Stimulated activated CD8-positive, alpha-beta memory T cell treated with anti-CD3 and anti-CD28 coated beads, Interleukin-4, amount 100 ng/mL, for 1 hour (primary cell): ENCODE results near the gene CD40.
"Not testable (repeated sequence)": the region's sequence is repeated elsewhere in the genome, so short reads cannot be mapped to it uniquely, and the experiment has no call there.

Experiments
- DNase-seq, 2 donors: peaks; one replicate each; pipeline ENCODE4 v3.0.0-alpha.2; 2020; ENCODE audit warnings: low read depth in 2 of 2, low spot score in 1 of 2

The CD40 gene

DNA sequence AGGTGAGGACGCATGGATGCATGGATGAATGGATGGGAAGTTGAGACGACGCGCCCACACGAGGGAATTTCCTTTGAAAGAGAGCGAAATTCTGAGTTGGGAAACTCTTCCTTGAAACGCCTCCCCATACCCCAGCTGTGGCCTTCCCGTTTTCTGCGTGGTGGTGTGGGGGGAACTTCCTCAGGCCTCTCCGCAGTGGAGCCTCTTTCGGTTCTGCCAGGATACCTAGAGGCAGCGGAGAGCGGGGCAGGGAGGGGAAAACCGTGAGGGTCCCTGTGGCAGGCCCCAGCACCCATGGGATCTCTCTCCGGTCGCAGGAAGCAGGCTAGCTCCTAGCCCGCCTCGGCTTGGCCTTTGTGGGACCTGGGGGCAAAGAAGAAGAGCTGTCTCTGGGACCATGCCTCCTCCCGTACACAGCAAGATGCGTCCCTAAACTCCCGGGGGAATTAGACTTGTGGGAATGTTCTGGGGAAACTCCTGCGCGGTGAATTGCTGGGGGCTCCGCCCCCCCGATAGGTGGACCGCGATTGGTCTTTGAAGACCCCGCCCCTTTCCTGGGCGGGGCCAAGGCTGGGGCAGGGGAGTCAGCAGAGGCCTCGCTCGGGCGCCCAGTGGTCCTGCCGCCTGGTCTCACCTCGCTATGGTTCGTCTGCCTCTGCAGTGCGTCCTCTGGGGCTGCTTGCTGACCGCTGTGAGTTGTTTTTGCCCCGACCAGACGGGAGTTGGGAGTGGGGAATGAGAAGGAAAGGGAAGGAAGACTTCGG lies at the start of gene CD40:
Gene CD40 (plus strand): TSS at position 611 of the 764 bp plus-strand sequence. CDS start 30 bp downstream, at position 641.
- DNase-seq, result peak; percentile 37 to 46

DNA sequence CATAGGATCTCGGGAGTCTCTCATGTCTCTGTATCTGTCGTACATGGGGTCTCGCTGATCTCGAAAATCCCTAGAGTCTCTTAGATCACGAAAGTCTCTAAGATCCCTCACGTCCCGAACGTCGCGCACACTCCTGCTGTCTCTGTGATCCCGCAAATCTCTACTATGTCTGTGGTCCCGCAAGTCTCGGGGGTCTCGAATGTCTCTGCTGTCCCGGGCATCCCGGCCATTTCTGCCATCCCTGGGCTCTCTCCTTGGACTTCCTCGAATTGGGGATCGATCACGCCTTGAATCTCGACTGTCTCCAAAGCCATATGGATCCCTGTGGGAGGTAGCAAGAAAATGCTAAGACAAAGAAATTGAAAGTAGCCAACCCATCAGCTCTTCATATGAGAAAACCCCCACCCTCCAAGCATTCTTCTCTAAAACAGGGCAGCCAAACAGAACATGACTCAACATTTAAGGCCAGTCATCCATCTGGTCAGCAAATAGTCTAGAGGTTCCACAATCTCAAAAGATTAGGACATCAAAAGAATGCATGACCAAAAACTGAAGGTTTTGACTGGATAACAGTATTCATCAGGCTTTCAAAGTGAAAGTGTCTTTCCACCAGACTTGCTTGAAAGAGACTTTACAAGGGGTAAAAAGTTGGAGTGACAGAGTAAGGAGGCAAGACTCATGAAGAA lies 47.8 kb upstream of the CD40 start:
- no peak for DNase-seq

GRCh38 chr20:46071573-46071972 lies 46.5 kb upstream of the CD40 start:
- no peak for DNase-seq

DNA sequence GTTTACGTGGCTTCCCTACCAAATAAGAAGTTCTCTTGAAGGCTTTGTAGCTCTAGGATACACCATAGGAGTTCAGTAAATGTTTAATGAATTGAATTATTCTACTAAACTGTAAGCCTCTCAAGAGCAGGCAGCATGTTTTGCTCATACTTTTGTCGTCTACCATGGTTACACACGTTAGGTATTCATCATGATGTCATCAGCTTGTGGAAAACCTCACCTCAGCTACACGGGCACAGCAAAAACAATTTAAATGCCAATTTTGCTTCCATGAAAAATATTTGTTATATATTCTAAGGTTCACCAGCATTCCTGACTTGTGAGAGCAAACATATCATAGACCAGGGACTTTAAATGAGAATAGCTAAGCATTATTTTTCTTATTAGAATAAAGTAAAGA lies 45.1 kb upstream of the CD40 start:
- DNase-seq, result no peak

DNA sequence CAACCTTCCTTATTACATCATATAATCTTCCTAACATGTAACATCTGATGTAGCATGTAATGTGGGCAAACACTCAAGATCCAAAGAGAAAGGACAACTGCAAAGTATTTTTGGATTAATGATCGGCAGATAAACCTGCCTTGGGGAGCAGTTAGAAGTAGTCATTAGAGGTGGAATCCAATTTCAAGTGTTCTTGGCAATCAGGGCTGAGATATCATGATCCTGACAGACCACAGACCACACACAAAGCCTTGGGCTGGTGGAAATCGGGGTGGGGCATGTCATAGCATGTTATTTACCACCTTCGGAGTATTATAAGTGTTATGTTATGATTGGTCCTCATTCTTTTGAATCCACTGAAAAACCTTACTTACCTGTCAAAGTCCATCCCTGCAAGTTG lies 44.7 kb upstream of the CD40 start:
- no peak for DNase-seq

- DNase-seq, result no peak
Observed at GRCh38 chr20:46074006-46074405, 44.1 kb upstream of the CD40 start.

DNA sequence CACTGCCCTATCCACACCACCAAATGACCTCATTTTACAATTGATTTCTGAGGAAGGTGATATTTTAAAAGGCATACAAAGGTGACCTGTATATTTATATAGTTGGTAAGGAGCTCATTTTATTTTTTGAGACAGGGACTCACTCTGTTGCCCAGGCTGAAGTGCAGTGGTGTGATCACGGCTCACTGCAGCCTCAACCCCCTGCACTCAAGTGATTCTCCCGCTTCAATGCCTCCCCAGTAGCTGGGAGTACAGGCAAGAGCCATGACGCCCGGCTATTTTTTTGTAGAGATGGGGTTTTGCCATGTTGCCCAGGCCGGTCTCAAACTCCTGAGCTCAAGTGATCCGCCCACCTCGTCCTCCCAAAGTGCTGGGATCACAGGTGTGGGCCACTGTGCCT lies 41.3 kb upstream of the CD40 start:
- no peak for DNase-seq

GRCh38 chr20:46077642-46078305 lies 40.3 kb upstream of the CD40 start:
- no peak for DNase-seq

DNA sequence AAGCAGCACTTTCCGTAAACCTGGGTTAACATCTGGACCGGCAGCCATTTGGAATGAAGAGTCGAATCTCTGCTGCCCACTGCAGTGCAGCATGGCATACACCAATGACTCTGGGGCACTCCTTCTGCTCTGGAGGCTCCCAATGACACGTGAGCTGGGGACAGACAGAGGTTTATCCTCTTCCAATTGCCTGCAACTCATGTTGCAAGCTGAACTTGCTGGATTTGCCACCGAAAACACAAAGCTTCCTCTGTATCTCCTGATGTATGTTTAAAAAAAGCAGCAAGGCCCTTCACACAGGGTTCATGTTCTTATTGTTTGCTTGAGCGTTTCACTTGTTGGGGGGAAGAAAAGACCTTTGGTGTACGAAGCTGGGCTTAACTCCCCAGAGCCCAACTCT lies 39.2 kb upstream of the CD40 start:
- DNase-seq, result no peak

DNA sequence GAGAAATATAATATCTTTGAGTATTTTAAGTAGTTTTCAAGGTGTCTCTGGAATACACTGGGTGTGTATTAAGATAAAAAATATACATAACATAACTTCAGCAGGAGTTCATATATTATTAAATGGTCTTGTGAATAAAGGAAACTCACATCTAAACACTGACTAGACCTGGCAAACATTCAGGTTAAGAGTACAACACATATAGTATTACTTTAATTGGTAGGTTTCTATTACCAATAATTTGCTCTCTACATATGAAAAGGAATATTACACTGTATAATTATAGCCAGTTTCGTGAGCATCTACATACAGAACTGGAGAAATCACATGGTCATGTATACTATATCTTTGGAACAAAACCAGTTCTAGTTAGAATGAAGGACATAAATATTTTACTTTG lies 37.0 kb upstream of the CD40 start:
- DNase-seq, result no peak

DNA sequence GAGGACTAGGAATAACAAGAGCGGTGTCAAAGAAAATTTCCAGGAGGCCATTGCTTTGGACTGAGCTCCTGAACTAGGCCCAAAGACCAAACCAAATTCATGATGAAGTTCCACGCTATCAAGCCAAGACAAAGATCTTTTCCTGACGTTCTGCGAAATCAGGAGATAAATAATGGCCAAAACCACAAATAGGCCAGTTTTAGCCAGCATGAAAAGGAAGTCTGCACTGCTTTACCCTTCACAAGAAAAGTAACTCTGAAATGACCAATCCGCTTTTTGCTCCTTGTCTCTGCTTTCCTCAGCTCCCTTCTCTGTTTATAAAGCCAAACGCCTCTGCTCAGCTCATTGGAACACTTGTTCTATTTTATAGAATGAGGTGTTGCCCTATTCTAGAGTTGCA lies 35.0 kb upstream of the CD40 start:
- DNase-seq, result no peak

DNA sequence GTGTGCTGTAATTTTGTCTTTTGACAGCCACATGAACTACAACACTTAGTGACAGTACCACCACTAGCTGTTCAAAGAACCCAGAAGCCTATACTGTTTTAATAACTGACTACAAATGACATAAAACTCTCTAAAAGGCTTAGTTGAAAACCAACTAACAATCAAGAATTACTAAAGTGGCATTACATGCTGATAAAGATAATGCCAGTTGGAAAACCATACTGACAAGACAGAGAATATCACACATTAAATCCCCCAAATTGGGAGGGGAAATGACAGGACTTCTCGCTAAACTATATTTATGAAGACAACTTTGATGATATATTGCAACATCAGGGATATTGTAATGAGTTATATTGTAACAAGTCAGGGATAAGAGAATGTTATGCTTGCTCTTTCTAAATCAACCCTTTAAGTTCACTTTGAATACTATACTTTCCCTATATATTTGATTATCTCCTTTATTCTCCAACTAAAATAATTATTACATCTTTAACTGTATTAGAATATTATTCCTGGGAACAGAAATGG lies 34.5 kb upstream of the CD40 start:
- DNase-seq, result no peak

- DNase-seq, result no peak
Observed at GRCh38 chr20:46084805-46085178, 33.3 kb upstream of the CD40 start.

- no peak for DNase-seq
Observed at GRCh38 chr20:46085179-46085851, 32.8 kb upstream of the CD40 start.

DNA sequence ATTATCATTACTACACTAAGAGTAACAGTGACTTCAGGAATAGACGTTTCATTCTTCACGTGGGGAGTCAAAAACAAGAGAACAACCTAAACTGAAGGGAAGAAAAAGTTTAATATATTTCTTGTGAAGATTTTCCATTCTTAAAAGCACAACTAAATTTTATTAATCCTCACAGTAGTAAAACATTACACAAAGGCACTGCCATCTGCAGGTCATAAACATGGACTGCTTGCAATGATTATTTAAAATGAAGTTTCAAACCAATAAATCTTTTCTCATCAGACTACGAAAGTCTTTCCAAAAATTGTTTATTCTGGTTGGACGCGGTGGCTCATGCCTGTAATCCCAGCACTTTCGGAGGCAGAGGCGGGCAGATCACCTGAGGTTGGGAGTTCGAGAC lies 31.0 kb upstream of the CD40 start:
- no peak for DNase-seq

DNA sequence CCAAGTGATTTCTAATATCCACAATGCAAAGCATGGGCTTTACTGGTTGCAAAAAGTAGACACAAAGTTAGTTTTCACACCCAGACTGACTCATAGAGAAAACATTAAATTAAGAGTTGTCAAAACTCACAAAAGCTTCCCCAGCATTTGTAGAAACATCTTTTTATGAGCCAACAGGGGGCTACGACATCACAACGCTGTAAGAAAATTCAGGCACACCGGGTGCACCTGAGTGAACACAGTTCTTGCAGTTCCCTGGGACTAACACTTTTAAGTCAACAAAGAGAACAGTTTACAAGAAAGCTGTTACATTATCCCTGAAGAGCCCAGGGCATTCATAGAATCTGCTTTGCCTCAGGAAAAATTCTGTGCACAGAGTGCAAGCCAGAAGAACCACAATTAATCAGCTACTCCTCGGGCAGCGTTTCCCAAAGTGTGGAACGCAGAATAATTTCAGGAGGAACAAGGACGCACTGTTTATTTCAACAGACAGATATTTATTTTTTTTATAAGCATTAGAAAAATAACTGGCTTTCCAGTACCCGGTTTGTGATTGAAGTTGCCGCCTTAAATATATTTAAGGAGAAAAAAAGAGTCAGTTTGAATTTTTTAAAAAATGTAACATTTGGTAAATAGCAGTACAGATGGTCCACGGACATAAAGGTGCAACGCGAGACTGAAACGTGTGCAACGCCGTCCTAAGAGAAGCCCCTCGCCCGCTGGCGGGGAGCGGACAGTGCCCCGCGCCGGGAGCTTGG lies 29.5 kb upstream of the CD40 start:
- no peak for DNase-seq

DNA sequence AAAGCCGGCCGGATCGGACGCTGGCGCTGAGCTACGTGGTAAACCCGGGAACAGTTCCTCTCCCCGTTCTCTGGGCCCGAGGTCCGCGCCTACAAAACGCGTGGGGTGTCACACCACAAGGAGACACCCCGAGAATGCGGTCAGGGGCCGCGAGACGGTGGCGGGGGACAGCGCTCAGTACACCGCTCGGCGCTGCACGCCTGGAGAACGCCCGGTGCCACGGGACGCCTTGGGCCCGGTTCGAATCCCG lies 29.0 kb upstream of the CD40 start:
- peak in 1 of 2 donors; percentile 15 for DNase-seq

DNA sequence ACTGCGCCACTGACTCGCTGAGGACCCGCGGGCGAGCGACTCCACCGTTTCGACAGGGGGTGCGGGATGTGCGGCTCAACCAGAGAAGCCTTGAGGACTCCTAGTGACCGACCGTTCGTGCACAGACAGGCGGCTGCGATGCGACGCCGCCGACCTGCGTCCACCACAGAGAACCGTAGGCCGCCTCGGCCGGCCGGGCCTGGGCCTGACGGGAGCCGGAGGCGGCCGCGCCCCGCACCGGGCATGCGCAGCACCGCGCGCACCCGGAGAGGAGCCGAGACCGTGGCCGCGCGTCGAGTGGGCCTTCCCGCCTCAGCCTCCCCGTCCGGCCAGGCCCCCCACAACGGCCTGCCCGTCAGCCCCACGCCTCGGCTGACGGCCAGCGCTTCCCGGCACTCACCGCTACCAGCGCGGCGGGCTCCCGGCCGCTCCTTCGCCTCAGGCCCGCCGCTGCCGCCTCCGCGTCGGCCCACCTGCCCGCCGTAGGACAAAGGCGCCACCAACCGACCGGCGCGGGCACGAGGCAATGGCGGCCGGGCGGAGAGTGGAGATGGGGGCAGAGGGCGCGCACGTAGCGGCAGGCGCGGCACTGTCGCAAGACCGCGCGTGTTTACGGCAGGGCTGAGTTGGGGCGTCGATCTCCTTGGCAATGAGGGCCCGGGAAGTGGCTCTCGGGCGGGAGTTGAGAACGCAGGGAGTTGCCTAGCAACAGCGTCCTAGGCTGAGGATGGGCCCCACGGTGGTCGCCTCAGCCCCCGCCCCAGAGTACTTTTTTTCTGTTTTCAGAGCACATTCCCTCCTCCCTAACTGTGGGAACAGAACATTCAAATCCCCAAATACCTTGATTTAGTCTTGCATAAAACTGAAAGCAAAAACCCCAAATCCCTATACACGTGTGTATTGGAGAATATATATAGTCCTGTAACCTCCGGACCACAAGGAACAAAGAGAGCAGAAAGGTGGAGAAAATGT lies 28.4 kb upstream of the CD40 start, which contains the start of gene NCOA5:
Gene NCOA5 (minus strand): TSS at position 546 of the 972 bp plus-strand sequence. CDS start 10,538 bp downstream, outside the sequence.
- peak; percentile 83 to 85 for DNase-seq

- not testable (repeated sequence) for DNase-seq
Observed at GRCh38 chr20:46091622-46092535, 26.2 kb upstream of the CD40 start.
